HUES64 (cell line): Measurements from ENCODE around the gene PPP2R2C.
A peak's percentile ranks its signal among the peaks of the same experiment; 100 is the strongest.

ENCODE experiments used
- H3K27ac ChIP-seq: 2 replicates; pipeline ENCODE4 v1.7.0; 2013; ENCODE audit warnings: low read depth, low read length, inconsistent platforms
- H3K27me3 ChIP-seq: 2 replicates; pipeline ENCODE4 v1.6.1; 2013; ENCODE audit warnings: mild to moderate bottlenecking, low read length; ENCODE audit not compliant: insufficient read depth
- H3K36me3 ChIP-seq: 2 replicates; pipeline ENCODE4 v1.6.1; 2013; ENCODE audit warnings: mild to moderate bottlenecking, low read length; ENCODE audit not compliant: insufficient read depth
- H3K4me1 ChIP-seq: 2 replicates; pipeline ENCODE4 v1.6.1; 2013; ENCODE audit warnings: mild to moderate bottlenecking, low read length, moderate library complexity; ENCODE audit not compliant: insufficient read depth
- H3K4me3 ChIP-seq: 2 replicates; pipeline ENCODE4 v1.5.1; 2013; ENCODE audit warnings: mild to moderate bottlenecking, low read length, moderate library complexity
- H3K9ac ChIP-seq: 2 replicates; pipeline ENCODE4 v1.6.1; 2013; ENCODE audit warnings: mild to moderate bottlenecking, low read depth, low read length
- H3K9me3 ChIP-seq: 2 replicates; pipeline ENCODE4 v1.6.1; 2013; ENCODE audit warnings: low read depth, low read length; ENCODE audit not compliant: insufficient read depth
- WGBS: fragments of 150-250, 120-280 bp; methylation state at CpG from one replicate; pipeline ENCODE4 v1.1.7; 2013; ENCODE audit warnings: missing lambda C conversion rate; 5-methylcytosine and 5-hydroxymethylcytosine counted together

The PPP2R2C gene

DNA sequence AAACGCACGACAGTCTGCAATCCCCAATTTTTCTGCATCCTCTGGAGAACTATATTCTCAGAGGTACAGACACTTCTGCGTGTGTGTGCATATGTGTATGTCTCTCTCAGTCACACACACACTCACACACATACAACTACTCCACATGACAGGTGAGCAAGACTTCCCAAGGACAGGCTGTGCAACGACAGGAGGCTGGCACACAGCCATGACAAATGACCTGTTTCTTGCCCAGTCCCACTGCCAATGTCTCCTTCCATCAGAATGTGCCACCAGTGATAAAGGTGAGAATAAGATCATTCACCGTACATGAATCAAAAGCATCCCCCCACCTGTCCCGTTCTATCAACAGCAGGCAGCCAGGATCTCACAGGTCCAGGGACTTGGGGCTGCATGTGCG lies 52.4 kb downstream of the PPP2R2C start:
- Histone ChIP-seq H3K36me3 (no peaks in the 10 kb centered on the region), H3K9ac (no peak overlapping the region), H3K27me3 (no peaks in the 10 kb centered on the region), H3K27ac (no peak overlapping the region), H3K4me3 (no peak overlapping the region), H3K9me3 (no peaks in the 10 kb centered on the region), H3K4me1 (peaks cover 9% of the 10 kb centered on the region; the same call in 1 of the 2 replicates)
- 93% methylated on average over 7 of the region's 7 CpGs for WGBS

DNA sequence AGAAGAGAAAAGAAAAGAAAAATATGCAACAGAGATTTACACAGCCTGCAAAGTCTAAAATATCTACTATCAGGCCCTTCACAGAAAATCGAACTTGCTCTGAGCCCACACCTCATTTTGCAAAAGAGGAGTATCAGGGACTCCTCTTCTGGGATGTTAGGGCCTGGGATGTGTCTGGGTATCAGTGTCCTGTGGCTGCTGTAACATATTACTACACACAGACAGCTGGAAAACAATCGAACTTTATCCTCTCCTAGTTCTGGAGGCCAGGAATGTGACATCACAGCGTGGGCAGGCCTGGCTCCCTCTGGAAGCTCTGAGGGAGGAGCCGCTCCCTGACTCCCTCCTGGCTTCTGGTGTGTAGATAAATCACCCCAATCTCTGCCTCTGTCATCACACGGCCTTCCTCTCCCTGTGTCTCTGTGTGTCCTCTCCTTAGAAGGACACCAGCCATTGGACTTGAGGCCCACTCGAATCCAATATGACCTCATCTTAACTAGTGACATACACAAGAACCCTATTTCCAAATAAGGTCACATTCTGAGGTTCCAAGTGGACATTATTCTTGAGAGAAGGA lies 52.9 kb downstream of the PPP2R2C start:
- WGBS = 79% methylated on average over 6 of the region's 6 CpGs
- no peaks in the 10 kb centered on the region for H3K9me3 ChIP-seq
- H3K27me3 ChIP-seq = no peaks in the 10 kb centered on the region
- H3K9ac ChIP-seq = no peak overlapping the region
- no peak overlapping the region for H3K27ac ChIP-seq
- peaks cover 12% of the 10 kb centered on the region; the same call in 1 of the 2 replicates for H3K4me1 ChIP-seq
- no peaks in the 10 kb centered on the region for H3K36me3 ChIP-seq
- H3K4me3 ChIP-seq = no peak overlapping the region

GRCh38 chr4:6418193-6418755 lies 54.1 kb downstream of the PPP2R2C start:
- Histone ChIP-seq H3K4me3 (no peak overlapping the region), H3K9ac (no peak overlapping the region), H3K27me3 (no peaks in the 10 kb centered on the region), H3K36me3 (no peaks in the 10 kb centered on the region), H3K27ac (no peak overlapping the region), H3K9me3 (no peaks in the 10 kb centered on the region), H3K4me1 (peaks cover 12% of the 10 kb centered on the region; the same call in 1 of the 2 replicates)
- WGBS = 84% methylated on average over 9 of the region's 9 CpGs

- no peak overlapping the region for H3K4me3 ChIP-seq
- H3K9me3 ChIP-seq = no peaks in the 10 kb centered on the region
- H3K9ac ChIP-seq = no peak overlapping the region
- H3K36me3 ChIP-seq = no peaks in the 10 kb centered on the region
- H3K4me1 ChIP-seq = peaks cover 12% of the 10 kb centered on the region; the same call in 1 of the 2 replicates
- H3K27me3 ChIP-seq = no peaks in the 10 kb centered on the region
- 86% methylated on average over 12 of the region's 12 CpGs for WGBS
- no peak overlapping the region for H3K27ac ChIP-seq
Measured at GRCh38 chr4:6417516-6418050, 54.8 kb downstream of the PPP2R2C start.

GRCh38 chr4:6416518-6417286 lies 55.7 kb downstream of the PPP2R2C start:
- Histone ChIP-seq H3K4me1 (peaks cover 12% of the 10 kb centered on the region; the same call in 1 of the 2 replicates), H3K4me3 (no peak overlapping the region), H3K27ac (no peak overlapping the region), H3K9ac (no peak overlapping the region), H3K36me3 (no peaks in the 10 kb centered on the region), H3K27me3 (no peaks in the 10 kb centered on the region), H3K9me3 (no peaks in the 10 kb centered on the region)
- WGBS = 60% methylated on average over 14 of the region's 16 CpGs

DNA sequence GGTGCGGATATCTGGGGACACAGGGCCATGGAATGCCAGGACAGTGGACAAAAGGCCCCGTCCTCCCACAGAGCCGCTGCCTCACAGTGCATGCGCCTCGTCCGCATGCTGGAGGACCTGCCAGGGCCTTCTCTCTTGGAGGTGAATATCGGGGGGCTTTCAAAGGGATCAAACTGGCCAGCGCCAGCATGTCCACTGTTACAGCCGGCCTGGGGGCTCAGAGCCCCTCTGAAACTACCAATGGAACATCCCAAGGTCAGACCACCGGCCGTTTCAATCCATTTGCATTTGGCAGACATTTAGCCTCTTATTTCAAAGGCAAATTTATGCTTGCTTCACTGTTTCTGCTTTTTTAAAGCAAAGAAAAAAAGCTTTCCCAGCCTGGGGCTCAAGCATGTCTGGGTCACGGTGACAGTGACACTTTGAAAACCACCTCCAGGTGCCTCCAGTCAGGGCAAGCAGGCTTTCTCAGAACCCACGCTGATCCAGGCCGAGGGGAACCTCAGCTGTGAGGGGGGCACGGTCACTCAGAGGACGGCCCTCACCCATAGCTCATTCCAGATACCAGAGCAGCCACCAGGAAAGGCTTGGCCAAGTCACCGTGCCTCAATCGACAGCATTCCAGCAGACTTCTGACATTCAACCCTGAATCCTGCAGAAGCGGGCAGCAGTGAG lies 57.2 kb downstream of the PPP2R2C start:
- WGBS = 57% methylated on average over 19 of the region's 19 CpGs

GRCh38 chr4:6414578-6414977 lies 57.8 kb downstream of the PPP2R2C start:
- Histone ChIP-seq H3K9me3 (no peaks in the 10 kb centered on the region), H3K4me1 (peaks cover 12% of the 10 kb centered on the region; the same call in 1 of the 2 replicates), H3K9ac (no peak overlapping the region), H3K4me3 (no peak overlapping the region), H3K27ac (no peak overlapping the region), H3K27me3 (no peaks in the 10 kb centered on the region), H3K36me3 (no peaks in the 10 kb centered on the region)
- 80% methylated on average over 6 of the region's 6 CpGs for WGBS

More for the DNA sequence above, 57.2 kb downstream of the PPP2R2C start:
- no peaks in the 10 kb centered on the region for H3K9me3 ChIP-seq
- no peaks in the 10 kb centered on the region for H3K27me3 ChIP-seq
- H3K4me3 ChIP-seq = no peak overlapping the region
- no peak overlapping the region for H3K9ac ChIP-seq
- H3K27ac ChIP-seq = peak overlapping the region; percentile 49; the same call in 1 of the 2 replicates
- H3K36me3 ChIP-seq = no peaks in the 10 kb centered on the region
- H3K4me1 ChIP-seq = peaks cover 12% of the 10 kb centered on the region; the same call in 1 of the 2 replicates

DNA sequence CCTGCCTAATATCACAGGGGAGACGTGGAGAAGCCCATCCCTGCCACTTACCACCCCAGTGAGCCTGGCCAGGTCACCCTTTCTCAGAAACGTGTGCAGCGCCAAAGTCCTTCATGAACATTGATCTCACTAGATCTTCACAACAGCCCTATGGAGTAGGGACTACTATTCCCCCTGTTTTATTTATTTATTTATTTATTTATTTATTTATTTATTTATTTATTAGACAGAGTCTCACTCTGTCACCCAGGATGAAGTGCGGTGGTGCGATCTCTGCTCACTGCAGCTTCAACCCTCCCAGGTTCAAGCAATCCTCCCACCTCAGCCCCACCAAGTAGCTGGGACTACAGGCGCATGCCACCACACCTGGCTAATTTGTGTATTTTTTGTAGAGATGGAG lies 61.8 kb downstream of the PPP2R2C start:
- Histone ChIP-seq H3K4me3 (no peak overlapping the region), H3K9ac (no peak overlapping the region), H3K4me1 (peaks cover 5% of the 10 kb centered on the region; the same call in 1 of the 2 replicates), H3K9me3 (no peaks in the 10 kb centered on the region), H3K36me3 (no peaks in the 10 kb centered on the region), H3K27me3 (no peaks in the 10 kb centered on the region), H3K27ac (no peak overlapping the region)
- 94% methylated on average over 5 of the region's 6 CpGs for WGBS

DNA sequence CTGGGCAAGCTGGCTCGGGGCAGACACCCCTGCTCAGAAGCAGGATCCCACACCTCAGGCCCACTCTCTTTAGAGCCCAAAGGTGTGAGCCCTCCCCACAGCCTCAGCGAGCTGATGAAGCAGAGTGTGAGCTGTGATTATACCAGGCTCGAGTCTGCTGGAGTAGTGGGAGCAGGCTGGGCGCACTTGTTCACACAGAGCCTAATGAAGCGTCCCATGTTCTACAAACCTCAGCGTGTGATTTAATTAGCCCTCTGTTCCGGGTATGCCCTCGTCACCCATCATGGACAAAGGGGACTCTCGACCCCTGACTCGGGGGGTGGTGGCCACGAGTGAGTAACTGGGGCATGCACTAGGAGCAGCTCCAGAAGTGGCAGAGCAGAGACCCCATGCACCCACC lies 62.3 kb downstream of the PPP2R2C start:
- 90% methylated on average over 11 of the region's 11 CpGs for WGBS
- Histone ChIP-seq H3K27me3 (no peaks in the 10 kb centered on the region), H3K4me3 (no peak overlapping the region), H3K9me3 (no peaks in the 10 kb centered on the region), H3K4me1 (peaks cover 6% of the 10 kb centered on the region; the same call in 1 of the 2 replicates), H3K36me3 (no peaks in the 10 kb centered on the region), H3K9ac (no peak overlapping the region), H3K27ac (no peak overlapping the region)

DNA sequence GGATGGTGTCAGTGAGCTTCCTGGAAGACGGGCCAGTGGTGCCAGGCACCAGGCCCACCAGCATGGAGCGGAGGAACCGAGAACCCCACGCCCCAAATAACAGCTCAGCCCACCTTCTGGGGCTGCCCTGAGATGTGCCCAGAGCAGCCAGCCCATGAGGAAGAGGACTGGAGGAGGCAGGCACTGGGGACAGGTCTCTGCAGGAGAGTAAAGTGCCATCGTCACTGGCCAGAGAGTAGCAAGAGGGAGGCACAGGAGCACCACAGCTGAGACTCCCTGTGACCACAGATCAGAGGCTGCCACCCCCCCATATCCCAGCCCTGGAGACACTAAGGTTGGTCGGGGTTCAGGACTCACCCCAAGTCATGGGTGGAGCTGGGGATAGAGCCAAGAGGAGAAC lies 63.0 kb downstream of the PPP2R2C start:
- Histone ChIP-seq H3K9ac (no peak overlapping the region), H3K9me3 (no peaks in the 10 kb centered on the region), H3K4me1 (peaks cover 7% of the 10 kb centered on the region; the same call in 1 of the 2 replicates), H3K4me3 (no peak overlapping the region), H3K36me3 (no peaks in the 10 kb centered on the region), H3K27me3 (no peaks in the 10 kb centered on the region), H3K27ac (no peak overlapping the region)
- WGBS = 97% methylated on average over 6 of the region's 6 CpGs

DNA sequence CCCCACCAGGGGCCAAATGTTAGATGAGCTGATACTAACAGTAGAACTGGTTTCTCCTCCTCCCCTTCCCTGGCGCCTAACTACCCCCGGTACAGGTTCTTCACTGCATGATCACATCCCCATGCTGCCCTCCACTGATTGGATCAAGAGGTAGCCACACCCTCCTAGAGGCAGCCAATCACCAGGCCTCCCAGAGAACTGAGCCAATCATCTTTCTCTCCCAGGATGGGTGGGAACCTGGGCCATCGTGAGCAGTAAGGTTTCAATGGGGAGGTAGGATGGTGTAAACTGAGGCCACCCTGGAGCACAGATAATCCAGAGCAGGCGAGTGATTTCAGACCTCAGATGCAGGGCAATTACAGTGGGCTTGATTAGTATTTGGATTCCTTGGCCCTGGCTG lies 64.2 kb downstream of the PPP2R2C start:
- peaks cover 9% of the 10 kb centered on the region for H3K4me1 ChIP-seq
- no peak overlapping the region for H3K4me3 ChIP-seq
- H3K27me3 ChIP-seq = no peaks in the 10 kb centered on the region
- H3K9ac ChIP-seq = no peak overlapping the region
- no peaks in the 10 kb centered on the region for H3K9me3 ChIP-seq
- no peaks in the 10 kb centered on the region for H3K36me3 ChIP-seq
- no peak overlapping the region for H3K27ac ChIP-seq
- WGBS = 86% methylated on average over 4 of the region's 4 CpGs
